ENCODE data around the gene LMO1.

The LMO1 gene

DNA sequence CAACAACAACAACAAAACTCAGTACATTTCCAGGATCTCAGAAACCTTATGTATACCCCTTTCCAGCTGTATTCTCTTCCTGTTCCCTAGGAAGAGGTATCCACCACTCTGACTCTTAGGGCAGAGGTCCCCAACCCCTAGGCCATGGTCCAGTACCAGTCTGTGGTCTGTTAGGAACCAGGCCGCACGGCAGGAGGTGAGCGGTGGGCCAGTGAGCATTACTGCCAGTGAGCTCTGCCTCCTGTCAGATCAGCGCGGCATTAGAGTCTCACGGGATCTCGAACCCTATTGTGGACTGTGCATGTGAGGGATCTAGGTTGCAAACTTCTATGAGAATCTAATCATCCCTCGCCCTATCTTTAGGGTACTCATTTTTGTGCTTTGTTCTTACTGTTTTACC lies 43.9 kb upstream of the LMO1 start:
- Histone ChIP-seq H3K4me2 (ENCODE audit: low read depth, low read length, poor library complexity, severe bottlenecking) (no peak overlapping the region), H3K9me2 (replicated peaks; ENCODE audit: low read depth, low read length) (no peaks in the 10 kb centered on the region), H3K4me3 (ENCODE audit: low read length, poor library complexity, severe bottlenecking) (no peak overlapping the region), H3K79me2 (ENCODE audit: insufficient read depth, low read length) (no peaks in the 10 kb centered on the region), H3F3A (ENCODE audit: low read depth) (no peaks in the 10 kb centered on the region), H3K4me1 (ENCODE audit: insufficient read depth, low read length, poor library complexity, severe bottlenecking) (no peaks in the 10 kb centered on the region), H2AFZ (ENCODE audit: low read length) (no peak overlapping the region), H4K20me1 (ENCODE audit: insufficient read depth, low read length, poor library complexity, severe bottlenecking) (no peaks in the 10 kb centered on the region), H3K27me3 (ENCODE audit: insufficient read depth, low read length, poor library complexity, severe bottlenecking) (no peaks in the 10 kb centered on the region), H3K9me3 (ENCODE audit: insufficient read depth, low read depth, low read length) (peaks cover 4% of the 10 kb centered on the region; the same call in 1 of the 2 replicates), H3K9ac (ENCODE audit: low read depth, low read length, poor library complexity, severe bottlenecking) (no peak overlapping the region), H3K36me3 (ENCODE audit: insufficient read depth, low read length) (no peaks in the 10 kb centered on the region)
- TF ChIP-seq EZH2phosphoT487 (IDR thresholded peaks at IDR 0.05; ENCODE audit: borderline replicate concordance): no peak
- TF ChIP-seq, protein P1, sequence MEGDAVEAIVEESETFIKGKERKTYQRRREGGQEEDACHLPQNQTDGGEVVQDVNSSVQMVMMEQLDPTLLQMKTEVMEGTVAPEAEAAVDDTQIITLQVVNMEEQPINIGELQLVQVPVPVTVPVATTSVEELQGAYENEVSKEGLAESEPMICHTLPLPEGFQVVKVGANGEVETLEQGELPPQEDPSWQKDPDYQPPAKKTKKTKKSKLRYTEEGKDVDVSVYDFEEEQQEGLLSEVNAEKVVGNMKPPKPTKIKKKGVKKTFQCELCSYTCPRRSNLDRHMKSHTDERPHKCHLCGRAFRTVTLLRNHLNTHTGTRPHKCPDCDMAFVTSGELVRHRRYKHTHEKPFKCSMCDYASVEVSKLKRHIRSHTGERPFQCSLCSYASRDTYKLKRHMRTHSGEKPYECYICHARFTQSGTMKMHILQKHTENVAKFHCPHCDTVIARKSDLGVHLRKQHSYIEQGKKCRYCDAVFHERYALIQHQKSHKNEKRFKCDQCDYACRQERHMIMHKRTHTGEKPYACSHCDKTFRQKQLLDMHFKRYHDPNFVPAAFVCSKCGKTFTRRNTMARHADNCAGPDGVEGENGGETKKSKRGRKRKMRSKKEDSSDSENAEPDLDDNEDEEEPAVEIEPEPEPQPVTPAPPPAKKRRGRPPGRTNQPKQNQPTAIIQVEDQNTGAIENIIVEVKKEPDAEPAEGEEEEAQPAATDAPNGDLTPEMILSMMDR (conservative IDR thresholded peaks at IDR 0.05; ENCODE audit: low read length): no peak

DNA sequence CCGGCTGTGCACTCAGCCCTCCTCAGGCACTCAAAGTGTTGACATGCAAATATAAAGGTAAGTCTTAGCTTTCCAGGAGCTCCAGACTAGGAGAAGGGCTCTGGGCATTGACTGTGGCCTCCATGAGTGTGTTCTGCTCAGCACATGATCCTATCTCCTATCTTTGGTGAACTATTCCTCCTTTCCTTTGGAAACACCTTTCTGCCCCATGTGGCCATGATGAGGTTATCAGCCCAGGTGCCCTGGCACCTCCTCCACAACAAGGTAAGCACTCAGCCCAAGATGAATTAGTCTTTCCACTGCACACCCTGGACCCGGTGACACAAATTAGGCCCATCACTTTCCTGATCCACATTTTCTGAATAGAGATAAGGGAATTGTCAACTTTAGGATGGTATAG lies 37.9 kb upstream of the LMO1 start:
- H3K9ac ChIP-seq (ENCODE audit: low read depth, low read length, poor library complexity, severe bottlenecking): no peak overlapping the region
- H3K4me1 ChIP-seq (ENCODE audit: insufficient read depth, low read length, poor library complexity, severe bottlenecking): peaks cover 16% of the 10 kb centered on the region
- peaks cover 4% of the 10 kb centered on the region; the same call in 1 of the 2 replicates for H3K9me3 ChIP-seq (ENCODE audit: insufficient read depth, low read depth, low read length)
- no peaks in the 10 kb centered on the region for H3F3A ChIP-seq (ENCODE audit: low read depth)
- H4K20me1 ChIP-seq (ENCODE audit: insufficient read depth, low read length, poor library complexity, severe bottlenecking): no peaks in the 10 kb centered on the region
- no peaks in the 10 kb centered on the region for H3K79me2 ChIP-seq (ENCODE audit: insufficient read depth, low read length)
- no peaks in the 10 kb centered on the region for H3K36me3 ChIP-seq (ENCODE audit: insufficient read depth, low read length)
- H3K9me2 ChIP-seq (replicated peaks; ENCODE audit: low read depth, low read length): no peaks in the 10 kb centered on the region
- TF ChIP-seq EZH2phosphoT487 (IDR thresholded peaks at IDR 0.05; ENCODE audit: borderline replicate concordance): no peak
- TF ChIP-seq, protein P1 (conservative IDR thresholded peaks at IDR 0.05; ENCODE audit: low read length): no peak
- no peak overlapping the region for H3K4me2 ChIP-seq (ENCODE audit: low read depth, low read length, poor library complexity, severe bottlenecking)
- H3K4me3 ChIP-seq (ENCODE audit: low read length, poor library complexity, severe bottlenecking): no peak overlapping the region
- H2AFZ ChIP-seq (ENCODE audit: low read length): no peak overlapping the region
- H3K27me3 ChIP-seq (ENCODE audit: insufficient read depth, low read length, poor library complexity, severe bottlenecking): no peaks in the 10 kb centered on the region

DNA sequence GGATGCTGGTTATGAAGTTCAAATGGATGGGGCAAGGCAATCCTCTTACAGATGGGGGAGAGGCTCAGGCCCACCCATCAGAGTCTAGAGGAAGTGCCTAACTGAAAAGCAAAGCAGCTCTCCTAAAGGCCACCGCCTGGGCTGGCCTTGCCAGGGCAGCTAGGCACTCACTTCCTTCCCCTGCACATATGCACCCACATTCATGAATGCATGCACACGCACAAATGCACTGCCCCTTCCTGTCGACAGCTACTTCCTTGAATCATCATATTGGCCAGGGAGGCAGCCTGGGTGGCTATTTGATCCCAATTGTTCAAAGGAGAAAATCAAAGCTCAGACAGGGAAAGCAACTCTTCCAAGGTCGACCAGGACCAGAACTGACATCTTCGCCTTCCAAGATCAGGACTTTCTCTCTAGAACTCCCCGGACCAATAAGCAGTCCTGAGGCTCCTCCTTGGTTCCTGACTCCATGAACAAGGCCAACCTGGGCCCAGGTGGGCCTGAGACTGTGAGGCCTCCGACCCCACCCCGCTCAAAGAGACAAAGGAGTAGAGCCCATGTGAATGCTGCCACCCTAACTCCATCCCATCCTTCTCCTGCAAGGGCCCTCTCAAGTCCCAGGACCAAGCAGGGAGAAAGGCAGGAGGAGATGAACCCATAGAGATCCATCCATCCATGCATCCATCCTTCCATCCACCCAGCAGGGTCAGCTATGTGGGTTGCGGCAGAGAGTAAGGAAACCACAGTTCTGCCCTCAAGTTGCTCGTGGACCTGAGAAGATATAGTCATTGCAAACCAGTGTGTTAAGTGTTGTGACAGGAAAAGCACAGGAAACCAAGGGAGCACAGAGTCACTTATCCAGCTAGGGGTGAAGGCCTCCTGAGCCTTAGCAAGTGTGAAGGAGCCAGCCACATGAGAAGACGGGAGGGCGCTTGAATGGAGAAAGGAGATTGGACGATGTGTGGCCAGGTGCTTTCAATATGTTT lies 35.4 kb upstream of the LMO1 start:
- H3K9me3 ChIP-seq (ENCODE audit: insufficient read depth, low read depth, low read length): no peaks in the 10 kb centered on the region
- no peak overlapping the region for H3K9ac ChIP-seq (ENCODE audit: low read depth, low read length, poor library complexity, severe bottlenecking)
- H3K27me3 ChIP-seq (ENCODE audit: insufficient read depth, low read length, poor library complexity, severe bottlenecking): no peaks in the 10 kb centered on the region
- H3K4me1 ChIP-seq (ENCODE audit: insufficient read depth, low read length, poor library complexity, severe bottlenecking): peaks cover 16% of the 10 kb centered on the region
- H3K79me2 ChIP-seq (ENCODE audit: insufficient read depth, low read length): no peaks in the 10 kb centered on the region
- H3K4me2 ChIP-seq (ENCODE audit: low read depth, low read length, poor library complexity, severe bottlenecking): peak overlapping the region; percentile 7
- TF ChIP-seq, protein P1 (conservative IDR thresholded peaks at IDR 0.05; ENCODE audit: low read length): no peak
- H3K4me3 ChIP-seq (ENCODE audit: low read length, poor library complexity, severe bottlenecking): no peak overlapping the region
- H3K36me3 ChIP-seq (ENCODE audit: insufficient read depth, low read length): no peaks in the 10 kb centered on the region
- no peaks in the 10 kb centered on the region for H4K20me1 ChIP-seq (ENCODE audit: insufficient read depth, low read length, poor library complexity, severe bottlenecking)
- peak overlapping the region; percentile 58 for H2AFZ ChIP-seq (ENCODE audit: low read length)
- H3K9me2 ChIP-seq (replicated peaks; ENCODE audit: low read depth, low read length): no peaks in the 10 kb centered on the region
- no peaks in the 10 kb centered on the region for H3F3A ChIP-seq (ENCODE audit: low read depth)

Data from Loucy (cell line).